HG03521 (cell line): Measurements from ENCODE around the gene SDK2.

Experiments used
- ATAC-seq: cut with Tn5 transposase; IDR thresholded peaks from one replicate; pipeline ENCODE4 v1.9.1; 2021; ENCODE audit warnings: mild to moderate bottlenecking, moderate library complexity; ENCODE audit not compliant: unreplicated experiment

Gene SDK2

DNA sequence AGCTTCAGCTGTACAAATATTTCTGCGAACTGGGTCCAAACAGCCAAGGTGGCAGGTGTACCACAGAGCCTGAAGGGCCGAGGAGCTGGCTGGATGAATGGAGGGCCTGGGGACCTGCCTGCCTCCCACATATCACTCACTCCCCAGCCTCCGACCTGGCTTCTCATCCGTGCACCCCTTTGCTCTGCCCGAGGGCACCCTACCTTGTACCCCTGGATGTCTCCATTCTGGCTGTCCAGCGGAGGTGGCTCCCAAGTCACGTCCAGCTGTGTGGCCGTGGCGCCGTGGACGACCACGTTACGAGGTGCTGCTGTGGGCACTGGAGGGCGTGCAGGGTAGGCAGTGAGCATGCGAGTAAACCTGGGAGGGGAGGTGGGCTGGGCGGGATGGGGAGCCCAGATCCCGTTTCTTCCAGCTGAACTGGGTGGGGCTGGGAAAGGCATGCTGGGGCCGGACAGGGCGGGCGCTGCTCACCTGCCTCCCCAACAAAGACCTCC lies 265.2 kb downstream of the SDK2 start:
- no peak for ATAC-seq

GRCh38 chr17:73376636-73377035 lies 267.6 kb downstream of the SDK2 start:
- no peak for ATAC-seq

- no peak for ATAC-seq
Measured at GRCh38 chr17:73376152-73376551, 268.1 kb downstream of the SDK2 start.

DNA sequence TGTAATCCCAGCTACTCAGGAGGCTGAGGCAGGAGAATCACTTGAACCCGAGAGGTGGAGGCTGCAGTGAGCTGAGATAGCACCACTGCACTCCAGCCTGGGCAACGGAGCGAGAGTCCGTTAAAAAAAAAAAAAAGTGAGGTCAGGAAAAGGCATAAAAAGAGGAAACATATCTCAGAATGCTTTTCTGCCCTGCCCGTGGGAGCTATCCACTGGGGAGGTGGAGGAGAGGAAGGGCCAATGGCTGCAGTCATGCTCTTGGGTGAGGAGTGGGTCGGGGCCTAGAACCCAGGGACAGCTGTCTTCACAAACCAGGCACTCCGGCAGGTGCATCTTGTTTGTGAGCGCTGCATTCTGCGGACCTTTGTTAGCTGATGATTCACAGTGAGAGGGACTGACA lies 272.4 kb downstream of the SDK2 start:
- ATAC-seq: no peak

- no peak for ATAC-seq
Measured at GRCh38 chr17:73371285-73371684, 273.0 kb downstream of the SDK2 start.

GRCh38 chr17:73369817-73370490 lies 274.3 kb downstream of the SDK2 start:
- peak; percentile 62 for ATAC-seq

DNA sequence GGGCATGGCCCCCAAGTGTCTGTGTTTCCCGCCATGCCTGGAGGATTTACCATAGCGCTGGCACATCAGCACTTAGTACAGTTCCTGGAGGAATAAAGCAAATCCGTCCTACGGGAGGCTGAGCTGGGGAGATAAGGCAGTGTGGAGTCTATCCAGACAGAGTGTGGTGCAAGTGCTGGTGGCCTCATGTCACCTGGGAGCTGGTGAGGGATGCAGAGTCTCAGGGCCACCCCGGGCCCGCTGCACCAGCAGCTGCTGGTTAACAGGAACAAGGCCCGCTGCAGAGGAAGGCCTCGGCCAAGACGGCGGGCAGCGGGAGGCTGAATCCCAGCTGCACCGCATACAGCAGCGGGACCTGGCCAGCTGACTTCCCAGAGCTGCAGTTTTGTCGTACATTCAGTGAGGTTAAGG lies 275.1 kb downstream of the SDK2 start:
- ATAC-seq: no peak

DNA sequence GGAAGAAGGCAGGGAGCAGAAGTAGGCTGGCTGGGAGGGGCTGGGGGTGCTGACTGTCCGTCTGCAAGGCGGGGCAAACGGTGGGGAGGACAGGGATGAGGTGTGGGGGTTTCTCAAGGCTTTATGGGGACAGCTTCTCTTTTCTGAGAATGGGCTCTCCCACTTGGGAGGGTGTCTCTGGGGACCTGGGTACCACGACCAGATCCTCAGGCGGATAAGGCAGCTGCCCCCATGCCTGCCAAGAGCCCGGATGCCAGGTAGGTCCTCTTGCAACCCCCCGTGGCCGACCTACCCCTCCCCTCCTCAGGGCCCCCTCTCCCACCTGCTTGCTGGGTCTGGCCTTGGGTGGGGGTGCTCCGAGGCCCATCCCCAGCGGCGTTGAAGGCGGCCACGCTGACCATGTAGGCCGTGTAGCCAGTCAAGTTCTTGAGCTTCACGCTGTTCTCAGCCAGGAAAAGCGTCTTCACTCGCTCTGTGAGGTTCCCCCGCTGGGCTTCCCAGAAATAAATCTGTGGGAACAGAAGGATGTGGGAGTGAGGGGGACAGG lies 276.1 kb downstream of the SDK2 start:
- ATAC-seq: no peak

GRCh38 chr17:73365906-73366623 lies 278.2 kb downstream of the SDK2 start:
- no peak for ATAC-seq

GRCh38 chr17:73365301-73365874 lies 278.9 kb downstream of the SDK2 start:
- ATAC-seq: no peak

DNA sequence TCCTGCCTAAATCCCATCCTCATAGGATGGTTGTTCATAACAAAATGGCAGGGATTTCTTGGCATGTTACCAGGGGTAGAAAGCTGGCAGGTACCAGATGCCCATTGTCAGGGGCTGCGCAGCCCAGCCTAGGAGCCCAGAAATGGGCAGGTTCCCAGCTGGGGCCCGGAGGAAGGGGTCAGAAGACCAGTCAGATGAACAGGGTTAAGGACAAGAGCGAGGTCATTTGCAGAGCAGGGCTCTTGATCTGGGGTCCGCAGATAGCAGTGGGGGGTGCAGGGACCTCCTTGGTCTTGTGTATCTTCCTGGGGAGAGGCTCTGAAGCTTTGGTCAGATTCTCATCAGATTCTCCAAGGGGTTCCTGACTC lies 280.1 kb downstream of the SDK2 start:
- ATAC-seq: no peak

GRCh38 chr17:73363442-73364154 lies 280.6 kb downstream of the SDK2 start:
- no peak for ATAC-seq

DNA sequence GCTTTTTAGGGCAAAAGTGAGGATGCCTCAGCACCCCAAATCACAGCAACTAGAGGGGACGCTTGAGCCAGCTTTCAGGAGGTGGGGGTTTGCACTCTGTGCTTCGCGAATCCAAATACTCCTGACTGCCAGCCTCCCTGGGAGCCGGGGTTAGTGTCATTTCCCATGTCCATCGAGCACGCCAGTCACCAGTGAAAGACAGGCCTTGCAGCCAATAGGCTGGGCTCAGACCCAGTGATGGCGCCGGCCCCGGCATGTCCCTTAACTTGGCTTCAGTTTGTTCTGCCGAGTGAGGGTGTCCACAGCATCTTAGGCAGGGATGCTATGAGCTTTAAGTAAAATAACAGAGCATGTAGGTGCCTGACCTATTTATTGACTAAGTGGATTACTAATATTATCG lies 281.5 kb downstream of the SDK2 start:
- ATAC-seq: no peak

DNA sequence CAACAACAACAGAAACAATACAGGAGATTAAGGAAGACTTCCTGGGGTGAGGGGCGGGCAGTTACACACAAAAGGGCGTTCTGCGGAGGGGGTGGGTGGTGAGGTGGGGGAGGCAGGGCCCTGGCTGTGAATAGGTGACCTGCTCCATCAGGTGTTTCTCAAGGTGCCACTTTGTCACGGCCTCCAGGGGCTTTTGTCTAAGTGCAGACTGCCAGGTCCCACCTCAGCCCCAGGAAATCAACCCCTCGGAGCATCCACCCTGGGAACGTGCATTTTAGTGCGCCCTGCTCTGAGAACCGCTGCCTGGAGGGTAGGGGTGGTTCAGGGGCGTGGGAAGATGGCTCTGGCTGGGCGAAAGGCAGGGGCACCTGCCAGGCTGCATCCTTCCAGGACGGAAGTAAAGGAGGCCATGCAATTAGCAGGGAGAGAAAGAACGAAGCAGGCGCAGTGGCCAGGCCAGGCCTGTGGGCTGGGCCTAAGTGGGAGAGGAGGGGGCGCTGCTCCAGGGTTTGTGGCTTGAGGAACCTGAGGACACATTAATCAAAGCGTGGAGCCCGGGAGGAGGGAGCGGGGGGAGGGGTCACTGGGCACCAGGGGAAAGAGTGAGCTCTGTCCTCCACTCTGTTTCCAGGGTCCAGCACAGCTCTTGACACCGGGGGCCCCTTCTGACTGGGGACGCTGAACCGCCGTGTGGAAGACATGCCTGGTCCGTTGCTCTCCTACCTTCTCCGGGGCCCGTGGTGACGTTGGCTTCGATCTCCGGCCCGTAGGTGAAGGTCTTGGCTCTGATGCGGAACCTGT lies 283.1 kb downstream of the SDK2 start:
- no peak for ATAC-seq

DNA sequence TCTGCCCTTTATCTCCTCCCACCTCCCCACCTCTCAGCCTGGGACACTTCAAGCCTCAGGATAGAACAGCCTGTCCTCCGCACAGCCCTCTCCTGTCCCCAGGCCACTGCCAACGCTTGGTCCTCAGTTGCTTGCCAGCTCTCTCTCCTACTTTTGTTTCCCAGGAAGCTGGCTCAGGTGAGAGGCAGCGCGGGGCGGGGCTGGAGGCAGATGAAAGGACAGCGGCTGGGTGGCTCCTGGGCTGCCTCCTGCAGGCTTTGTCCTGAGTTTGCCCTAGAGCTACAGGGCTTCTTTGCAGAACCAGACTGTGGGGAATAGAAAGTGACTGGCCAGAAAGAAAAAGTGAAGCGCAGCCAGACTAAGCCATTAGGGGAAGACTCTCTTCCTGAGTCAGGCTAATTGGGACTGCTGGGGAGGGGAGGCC lies 284.2 kb downstream of the SDK2 start:
- ATAC-seq: no peak

DNA sequence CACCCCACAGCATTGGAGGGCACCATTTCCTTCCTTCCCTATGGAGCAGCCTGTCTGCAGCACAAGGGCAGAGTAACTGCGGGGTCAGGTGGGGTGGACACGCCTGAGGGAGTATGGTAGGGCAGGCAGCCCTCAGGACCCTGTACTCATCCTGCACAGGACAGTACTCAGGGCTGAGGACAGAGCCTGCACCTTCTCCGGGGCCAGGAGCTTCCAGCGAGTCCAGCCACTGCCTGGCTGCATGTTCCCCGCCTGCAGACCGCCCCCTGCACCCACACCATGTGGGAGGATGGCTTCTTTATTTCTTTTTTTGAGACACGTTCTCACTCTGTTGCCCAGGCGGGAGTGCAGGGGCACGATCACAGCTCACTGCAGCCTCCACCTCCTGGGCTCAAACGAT lies 284.9 kb downstream of the SDK2 start:
- no peak for ATAC-seq

DNA sequence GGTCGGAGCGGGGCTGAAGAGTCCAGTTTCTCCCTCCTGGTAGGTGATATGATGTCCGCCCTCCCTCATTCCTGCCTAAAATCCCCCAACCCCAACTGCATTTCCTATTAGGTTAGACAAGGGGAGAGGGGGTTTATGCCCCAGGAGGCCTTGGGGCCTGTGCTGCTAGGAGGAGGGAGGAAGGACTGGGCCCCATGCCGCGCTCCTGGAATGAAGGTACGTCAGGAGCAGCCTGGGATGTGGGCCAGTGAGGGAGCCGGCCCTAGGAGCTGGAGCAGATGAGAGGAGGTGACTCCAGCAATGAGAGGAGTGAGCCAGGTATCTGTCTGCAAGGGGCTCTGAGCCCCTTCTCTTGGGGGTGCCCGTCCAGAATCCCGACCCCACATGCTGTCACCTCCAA lies 285.6 kb downstream of the SDK2 start:
- ATAC-seq: no peak

- ATAC-seq: no peak
Measured at GRCh38 chr17:73357981-73358380, 286.3 kb downstream of the SDK2 start.

- no peak for ATAC-seq
Measured at GRCh38 chr17:73357318-73357717, 286.9 kb downstream of the SDK2 start.

DNA sequence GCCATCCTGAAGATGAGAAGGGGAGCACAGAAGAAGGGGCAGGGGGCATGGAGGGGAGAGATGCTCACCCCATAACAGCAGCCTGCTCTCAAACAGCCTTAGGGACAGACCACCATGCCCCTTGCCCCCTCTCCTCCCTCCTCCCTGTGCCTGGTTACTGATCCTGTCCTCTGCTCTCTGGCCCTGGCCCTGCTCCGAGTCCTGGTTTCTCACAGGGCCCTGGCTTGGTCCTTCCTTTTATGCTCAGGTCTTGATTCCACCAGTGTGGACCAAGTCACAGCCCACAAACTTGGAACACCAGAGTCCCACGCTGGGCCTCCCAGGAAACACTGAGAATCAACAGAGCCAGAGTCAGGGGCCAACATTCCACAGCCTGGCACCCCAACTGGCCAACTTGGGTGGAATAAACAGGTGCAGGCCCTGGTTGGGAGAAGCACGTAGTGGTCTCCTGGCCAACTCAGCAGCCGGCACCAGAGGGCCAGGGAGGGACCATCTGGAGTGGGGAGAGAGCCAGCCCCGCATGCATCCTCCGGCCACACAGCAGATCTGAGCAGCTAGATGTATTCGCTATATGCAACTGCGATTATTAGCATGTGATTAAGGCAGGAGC lies 287.6 kb downstream of the SDK2 start:
- ATAC-seq: no peak
